Thyroid gland (tissue), 4 donors: ENCODE results near the gene CHST1. TPM values are rescaled to one million over a fixed set of nuclear protein-coding genes. Genes with fewer than 3 reads are reported as not detected.

Source experiments
- DNase-seq, 2 donors: peaks; one replicate each; pipeline ENCODE4 v3.0.0-alpha.2; 2019
- H3K27ac ChIP-seq, 3 donors: fragments of 200-600 bp; sonication (generic); 1 replicate in 2 of 3; 2 replicates in 1 of 3; pipeline ENCODE4 v1.5.1; 2016 to 2019; ENCODE audit warnings: mild to moderate bottlenecking in 1 of 3, moderate library complexity in 1 of 3
- H3K27me3 ChIP-seq: fragments of 200-600 bp; sonication (generic); one replicate; pipeline ENCODE4 v1.5.1; 2019
- H3K36me3 ChIP-seq, 2 donors: fragments of 200-600 bp; sonication (generic); one replicate each; pipeline ENCODE4 v1.5.1; 2016 to 2019
- H3K4me1 ChIP-seq, 2 donors: fragments of 200-600 bp; sonication (generic); one replicate each; pipeline ENCODE4 v1.5.1; 2017 to 2019
- H3K4me3 ChIP-seq, 3 donors: fragments of 200-600 bp; sonication (generic); replicated peaks in 1 of 3; 1 replicate in 2 of 3; 2 replicates in 1 of 3; pipeline ENCODE4 v1.5.1; 2016; ENCODE audit warnings: mild to moderate bottlenecking in 1 of 3
- H3K9me3 ChIP-seq: fragments of 200-600 bp; sonication (generic); one replicate; pipeline ENCODE4 v1.5.1; 2017
- CTCF ChIP-seq, 6 experiments: fragments of 200-600 bp in 3 of 6; fragments of 450-650 bp in 3 of 6; sonication (generic) in 3 of 6; IDR thresholded peaks; one replicate each; pipeline ENCODE4 v1.5.1; 2016 to 2019; ENCODE audit warnings: antibody characterized with exemption in 6 of 6, mild to moderate bottlenecking in 2 of 6, inconsistent platforms in 1 of 6, moderate library complexity in 1 of 6
- POLR2A ChIP-seq, 2 donors: fragments of 450-650 bp; IDR thresholded peaks; one replicate each; pipeline ENCODE4 v1.6.1; 2017; ENCODE audit warnings: antibody characterized with exemption in 2 of 2, mild to moderate bottlenecking in 2 of 2, moderate library complexity in 1 of 2
- WGBS, 2 donors: methylation state at CpG; one replicate each; pipeline ENCODE4 v1.1.5; 2017; 5-methylcytosine and 5-hydroxymethylcytosine counted together
- intact Hi-C: fragments of 100-400 bp; cut with DNase I; formaldehyde crosslinking; loops from one replicate; pipeline ENCODE4 v1.15.1; 2023
- total RNA-seq, 4 donors: library from RNA; depleted of rRNA; stranded (reverse); fragments of >200 nt; gene quantifications; one replicate each; pipeline ENCODE4 v1.2.3, GENCODE V29; 2016

The CHST1 gene
- total RNA-seq, 4 donors from 2014 or later: 19.3 to 28.9 (median 25.0) TPM

DNA sequence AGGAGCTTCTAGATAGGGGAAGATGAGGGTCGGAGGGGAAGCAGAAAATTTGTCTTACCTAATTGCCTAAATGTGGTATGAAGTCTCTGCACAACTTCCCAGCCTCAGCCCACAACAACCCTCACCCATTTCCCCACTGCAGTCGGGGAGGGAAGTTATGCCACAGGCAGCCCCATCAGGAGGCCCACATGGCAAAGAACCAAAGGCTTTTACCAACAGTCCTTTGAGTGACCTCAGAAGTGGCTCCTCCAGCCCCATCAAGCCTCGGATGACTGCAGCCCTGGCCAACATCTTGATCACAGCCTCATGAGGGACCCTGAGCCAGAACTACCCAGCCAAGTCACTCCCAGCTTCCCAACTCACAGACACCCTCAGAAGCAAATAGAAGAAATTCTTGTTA lies 54.8 kb downstream of the CHST1 start:
- H3K27ac ChIP-seq: peak overlapping the region in 2 of 3 donors; percentile 45 to 75
- H3K4me1 ChIP-seq: peaks cover 22 to 30% of the 10 kb centered on the region in 2 donors
- no peaks in the 10 kb centered on the region for H3K36me3 ChIP-seq
- no peak for TF ChIP-seq CTCF (IDR thresholded peaks at IDR 0.05)
- TF ChIP-seq POLR2A (IDR thresholded peaks at IDR 0.05): no peak
- DNase-seq: peak; percentile 96
- intact Hi-C loops: no loop called here
- H3K27me3 ChIP-seq: no peaks in the 10 kb centered on the region
- H3K9me3 ChIP-seq: no peaks in the 10 kb centered on the region
- H3K4me3 ChIP-seq: no peak overlapping the region
- 15 to 26% methylated on average over 2 to 3 of the region's 3 CpGs for WGBS, 2 donors

DNA sequence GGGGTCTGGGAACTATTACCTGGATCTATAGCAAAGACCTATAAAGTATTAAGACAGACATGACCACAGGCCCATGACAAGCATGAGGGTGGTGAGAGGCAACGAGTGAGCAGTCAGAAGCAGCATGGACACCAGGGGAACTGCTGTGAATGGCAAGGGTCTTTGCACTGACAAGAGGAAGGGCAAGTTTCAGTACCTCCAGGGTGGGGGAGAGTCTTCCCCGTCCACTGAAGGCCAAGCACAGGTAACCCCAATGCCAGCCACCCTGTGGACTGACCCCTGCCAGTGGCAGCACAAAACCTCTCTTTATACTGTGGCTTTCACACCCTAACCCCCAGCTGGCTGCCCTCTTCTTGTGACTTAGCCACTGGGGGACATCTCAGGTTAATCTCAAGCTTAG lies 55.5 kb downstream of the CHST1 start:
- H3K36me3 ChIP-seq: no peaks in the 10 kb centered on the region
- no peaks in the 10 kb centered on the region for H3K27me3 ChIP-seq
- H3K4me3 ChIP-seq: no peak overlapping the region
- 17 to 40% methylated on average over 2 of the region's 2 CpGs for WGBS, 2 donors
- intact Hi-C loops: no loop called here
- peak overlapping the region in 2 of 3 donors; percentile 45 for H3K27ac ChIP-seq
- peaks cover 22 to 30% of the 10 kb centered on the region in 2 donors for H3K4me1 ChIP-seq
- no peak for DNase-seq
- no peaks in the 10 kb centered on the region for H3K9me3 ChIP-seq
- TF ChIP-seq CTCF (IDR thresholded peaks at IDR 0.05) (no peak), POLR2A (IDR thresholded peaks at IDR 0.05) (no peak)

- peaks cover 26 to 32% of the 10 kb centered on the region in 2 donors for H3K4me1 ChIP-seq
- H3K36me3 ChIP-seq: no peaks in the 10 kb centered on the region
- no peaks in the 10 kb centered on the region for H3K27me3 ChIP-seq
- no peak for TF ChIP-seq POLR2A (IDR thresholded peaks at IDR 0.05)
- no peak for TF ChIP-seq CTCF (IDR thresholded peaks at IDR 0.05)
- DNase-seq: no peak
- no peak overlapping the region for H3K4me3 ChIP-seq
- intact Hi-C loops: no loop called here
- no peaks in the 10 kb centered on the region for H3K9me3 ChIP-seq
- H3K27ac ChIP-seq: no peak overlapping the region
- 95 to 96% methylated on average over 3 of the region's 3 CpGs for WGBS, 2 donors
Measured at GRCh38 chr11:45609337-45609736, 56.1 kb downstream of the CHST1 start.

DNA sequence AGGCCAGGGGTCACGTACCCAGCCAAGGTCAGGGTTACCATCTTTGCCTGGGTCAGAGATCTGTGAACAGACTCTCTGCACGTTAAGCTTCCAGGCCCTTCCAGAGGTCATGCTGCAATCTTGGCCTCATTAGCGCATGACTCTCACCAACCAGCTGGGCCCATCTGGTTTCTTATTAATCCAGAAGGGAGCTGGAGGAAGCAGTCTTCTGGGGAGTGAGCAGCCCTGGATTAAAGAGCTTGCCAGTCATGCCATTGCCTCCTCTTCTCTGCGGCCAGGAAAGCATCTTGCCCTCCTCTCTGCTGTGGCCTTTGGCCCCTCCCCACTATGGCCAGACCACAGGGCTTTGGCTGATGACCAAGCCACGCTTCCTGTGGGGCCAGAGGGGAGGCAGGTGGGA lies 57.4 kb downstream of the CHST1 start:
- Histone ChIP-seq H3K9me3 (no peaks in the 10 kb centered on the region), H3K36me3 (no peaks in the 10 kb centered on the region), H3K4me1 (peaks cover 31 to 42% of the 10 kb centered on the region in 2 donors), H3K27me3 (no peaks in the 10 kb centered on the region), H3K4me3 (no peak overlapping the region), H3K27ac (no peak overlapping the region)
- TF ChIP-seq CTCF (IDR thresholded peaks at IDR 0.05) (no peak), POLR2A (IDR thresholded peaks at IDR 0.05) (no peak)
- DNase-seq: no peak
- WGBS, 2 donors: 68 to 78% methylated on average over 5 of the region's 5 CpGs
- intact Hi-C loops: no loop called here

DNA sequence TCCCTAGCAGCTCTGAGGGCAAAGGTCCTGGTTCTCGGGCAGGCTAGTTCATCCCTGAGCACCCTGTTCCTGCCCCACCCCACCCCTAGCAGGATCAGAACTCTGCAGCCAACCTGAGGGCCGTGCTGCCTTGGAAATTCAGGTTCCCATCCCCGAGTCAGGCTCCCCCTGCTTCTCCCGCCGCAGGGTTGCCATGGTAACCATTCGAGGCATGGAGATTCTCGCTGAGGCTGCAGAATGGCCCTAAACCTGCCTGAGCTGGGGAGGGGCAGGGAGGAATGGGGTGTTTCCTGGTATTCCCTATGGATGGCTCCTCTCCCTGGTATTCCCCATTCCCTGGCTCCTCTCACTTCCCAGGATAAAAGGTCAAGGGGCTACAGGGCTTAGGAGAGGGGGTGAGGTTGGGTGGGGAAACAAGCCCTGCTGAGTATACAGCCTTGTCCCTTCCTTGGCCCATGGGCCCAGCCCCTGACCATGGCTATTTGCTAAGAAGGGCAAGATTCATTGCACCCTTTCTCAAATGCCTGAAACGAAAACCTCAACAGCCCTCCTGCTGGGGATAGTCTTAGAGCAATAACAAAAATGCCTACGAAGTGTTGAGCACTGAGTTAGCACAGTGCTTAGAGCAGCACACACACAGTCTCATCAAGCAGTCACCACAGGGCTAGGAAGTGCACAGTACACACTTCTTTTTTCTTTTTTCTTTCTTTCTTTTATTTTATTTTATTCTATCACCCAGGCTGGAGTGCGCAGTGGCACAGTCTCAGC lies 58.7 kb downstream of the CHST1 start:
- Histone ChIP-seq H3K36me3 (no peaks in the 10 kb centered on the region), H3K4me1 (peaks cover 24 to 34% of the 10 kb centered on the region in 2 donors), H3K9me3 (no peaks in the 10 kb centered on the region), H3K27me3 (no peaks in the 10 kb centered on the region), H3K4me3 (no peak overlapping the region), H3K27ac (no peak overlapping the region)
- intact Hi-C loops: no loop called here
- peak in 1 of 2 donors; percentile 19 for DNase-seq
- TF ChIP-seq POLR2A (IDR thresholded peaks at IDR 0.05): no peak
- TF ChIP-seq CTCF (IDR thresholded peaks at IDR 0.05): no peak
- 37 to 68% methylated on average over 6 to 10 of the region's 10 CpGs for WGBS, 2 donors
